Smooth muscle cell (in vitro differentiated cells): ENCODE results near the gene EXOC1L. TPM values are rescaled to one million over a fixed set of nuclear protein-coding genes. Genes with fewer than 3 reads are reported as not detected.

ENCODE experiments used
- DNase-seq: peaks from one replicate; lab custom pipeline; 2025; ENCODE audit not compliant: unreplicated experiment; lab: John Stamatoyannopoulos, UW
- H2AFZ ChIP-seq: fragments of 200-600 bp; sonication (generic); 2 replicates; pipeline ENCODE4 v1.6.0; 2016; ENCODE audit warnings: antibody characterized with exemption, low read depth, mild to moderate bottlenecking
- H3F3A ChIP-seq: fragments of 200-600 bp; sonication (generic); 2 replicates; pipeline ENCODE4 v1.6.0; 2017; ENCODE audit warnings: antibody characterized with exemption, low read depth
- H3K27ac ChIP-seq: fragments of 200-600 bp; sonication (generic); 2 replicates; pipeline ENCODE4 v1.5.1; 2016; ENCODE audit warnings: low read depth, mild to moderate bottlenecking
- H3K27me3 ChIP-seq: fragments of 200-600 bp; sonication (generic); 2 replicates; pipeline ENCODE4 v1.6.1; 2016; ENCODE audit warnings: low read depth, mild to moderate bottlenecking
- H3K36me3 ChIP-seq: fragments of 200-600 bp; sonication (generic); 2 replicates; pipeline ENCODE4 v1.5.1; 2016; ENCODE audit warnings: low read depth
- H3K4me1 ChIP-seq: fragments of 200-600 bp; sonication (generic); 2 replicates; pipeline ENCODE4 v1.5.1; 2016; ENCODE audit warnings: low read depth
- H3K4me2 ChIP-seq: fragments of 200-600 bp; sonication (generic); 2 replicates; pipeline ENCODE4 v1.6.0; 2016; ENCODE audit warnings: mild to moderate bottlenecking
- H3K4me3 ChIP-seq: fragments of 200-600 bp; sonication (generic); 2 replicates; pipeline ENCODE4 v1.5.1; 2016; ENCODE audit warnings: mild to moderate bottlenecking
- H3K79me2 ChIP-seq: fragments of 200-600 bp; sonication (generic); 2 replicates; pipeline ENCODE4 v1.6.0; 2016; ENCODE audit warnings: low read depth, mild to moderate bottlenecking
- H3K9ac ChIP-seq: fragments of 200-600 bp; sonication (generic); 2 replicates; pipeline ENCODE4 v1.6.0; 2016; ENCODE audit warnings: low read depth
- H3K9me3 ChIP-seq: fragments of 200-600 bp; sonication (generic); replicated peaks from 2 replicates; pipeline ENCODE4 v1.5.1; 2016; ENCODE audit warnings: low read depth
- H4K20me1 ChIP-seq: fragments of 200-600 bp; sonication (generic); 2 replicates; pipeline ENCODE4 v1.6.0; 2016; ENCODE audit warnings: low read depth
- CTCF ChIP-seq: fragments of 200-600 bp; sonication (generic); IDR thresholded peaks from 2 replicates; pipeline ENCODE4 v1.5.1; 2017; ENCODE audit warnings: borderline replicate concordance, mild to moderate bottlenecking, antibody characterized with exemption; ENCODE audit not compliant: insufficient read depth, poor library complexity, severe bottlenecking
- WGBS: methylation state at CpG from one replicate; pipeline ENCODE4 v1.1.7; 2016; ENCODE audit warnings: low lambda C conversion rate; 5-methylcytosine and 5-hydroxymethylcytosine counted together
- polyA plus RNA-seq: library from polyadenylated mRNA; unstranded; fragments of >200 nt; fragmentation: Nextera tagmentation; extraction: Ambion mirVana; gene quantifications from 2 replicates; pipeline ENCODE4 v1.2.1, GENCODE V29; 2016
- total RNA-seq: library from RNA; depleted of rRNA; stranded (reverse); fragments of >200 nt; gene quantifications from 2 replicates; pipeline ENCODE4 v1.2.3, GENCODE V29; 2014

EXOC1L gene
- not detected in 2 replicates for total RNA-seq
- not detected in 2 replicates for polyA plus RNA-seq

GRCh38 chr4:55819634-55820033, at the start of gene EXOC1L:
Gene EXOC1L, plus strand, starts transcription at chr4:55819790. Its CDS starts 237 bp downstream, at chr4:55820027.
- 5% methylated on average over 13 of the region's 13 CpGs for WGBS
- Histone ChIP-seq H3K4me1 (peaks cover 10% of the 10 kb centered on the region), H3K79me2 (no peaks in the 10 kb centered on the region), H3K9ac (no peak within 1 kb of the TSS), H3K36me3 (no peaks in the 10 kb centered on the region), H2AFZ (peak within 1 kb of the TSS; percentile 97), H3K27ac (no peak within 1 kb of the TSS), H3F3A (no peaks in the 10 kb centered on the region), H3K4me2 (peak within 1 kb of the TSS; percentile 79), H3K27me3 (no peaks in the 10 kb centered on the region), H3K9me3 (no peaks in the 10 kb centered on the region), H3K4me3 (peak within 1 kb of the TSS; percentile 42), H4K20me1 (no peaks in the 10 kb centered on the region)
- no peak for TF ChIP-seq CTCF
- DNase-seq: peak; percentile 5

- Histone ChIP-seq H3K27ac (no peak overlapping the region), H3F3A (no peaks in the 10 kb centered on the region), H3K4me3 (no peak overlapping the region), H3K9ac (no peak overlapping the region), H3K36me3 (no peaks in the 10 kb centered on the region), H3K27me3 (no peaks in the 10 kb centered on the region), H4K20me1 (no peaks in the 10 kb centered on the region), H3K9me3 (no peaks in the 10 kb centered on the region), H2AFZ (no peak overlapping the region), H3K4me1 (peaks cover 8% of the 10 kb centered on the region), H3K79me2 (no peaks in the 10 kb centered on the region), H3K4me2 (no peak overlapping the region)
- no peak for DNase-seq
- TF ChIP-seq CTCF: no peak
- 86% methylated on average over 3 of the region's 3 CpGs for WGBS
Observed at GRCh38 chr4:55770662-55771061, 48.9 kb upstream of the EXOC1L start.

- no peaks in the 10 kb centered on the region for H4K20me1 ChIP-seq
- H3K4me3 ChIP-seq: no peak overlapping the region
- no peak overlapping the region for H3K4me2 ChIP-seq
- no peak for TF ChIP-seq CTCF
- H3K27me3 ChIP-seq: no peaks in the 10 kb centered on the region
- H3K36me3 ChIP-seq: no peaks in the 10 kb centered on the region
- no peak overlapping the region for H3K9ac ChIP-seq
- WGBS: 95% methylated on average over 2 of the region's 2 CpGs
- H3K4me1 ChIP-seq: no peaks in the 10 kb centered on the region
- H3K9me3 ChIP-seq: no peaks in the 10 kb centered on the region
- H3F3A ChIP-seq: no peaks in the 10 kb centered on the region
- H3K79me2 ChIP-seq: no peaks in the 10 kb centered on the region
- no peak for DNase-seq
- H3K27ac ChIP-seq: no peak overlapping the region
- no peak overlapping the region for H2AFZ ChIP-seq
Observed at GRCh38 chr4:55781341-55781740, 38.2 kb upstream of the EXOC1L start.

GRCh38 chr4:55781812-55782211, 37.8 kb upstream of the EXOC1L start:
- no peaks in the 10 kb centered on the region for H3F3A ChIP-seq
- no peak overlapping the region for H3K4me2 ChIP-seq
- H3K27ac ChIP-seq: no peak overlapping the region
- no peaks in the 10 kb centered on the region for H3K9me3 ChIP-seq
- no peaks in the 10 kb centered on the region for H3K27me3 ChIP-seq
- no peaks in the 10 kb centered on the region for H3K79me2 ChIP-seq
- H3K4me1 ChIP-seq: no peaks in the 10 kb centered on the region
- H4K20me1 ChIP-seq: no peaks in the 10 kb centered on the region
- H3K4me3 ChIP-seq: no peak overlapping the region
- no peak overlapping the region for H3K9ac ChIP-seq
- no peak for DNase-seq
- WGBS: 87% methylated on average over 1 of the region's 1 CpG
- no peaks in the 10 kb centered on the region for H3K36me3 ChIP-seq
- H2AFZ ChIP-seq: no peak overlapping the region
- no peak for TF ChIP-seq CTCF
